ENCODE data around the gene HES3.
"Not testable (repeated sequence)": the region's sequence is repeated elsewhere in the genome, so short reads cannot be mapped to it uniquely, and the experiment has no call there.

Gene HES3

GRCh38 chr1:6209661-6210580 lies 34.1 kb upstream of the HES3 start:
- H3K9me3 Mint-ChIP-seq: no peaks in the 10 kb centered on the region
- peaks cover 15% of the 10 kb centered on the region for H3K4me1 Mint-ChIP-seq
- no peak overlapping the region for H3K27ac Mint-ChIP-seq

GRCh38 chr1:6210591-6211355 lies 33.2 kb upstream of the HES3 start:
- H3K36me3 Mint-ChIP-seq: no peaks in the 10 kb centered on the region
- no peaks in the 10 kb centered on the region for H3K9me3 Mint-ChIP-seq
- no peak overlapping the region for H3K4me3 Mint-ChIP-seq
- DNase-seq: no peak
- peaks cover 10% of the 10 kb centered on the region for H3K4me1 Mint-ChIP-seq
- no peak overlapping the region for H3K27ac Mint-ChIP-seq
- CTCF ChIA-PET: interaction anchor here (0.8 kb wide), 1 partner anchor 41 kb away, joined by 3 read pairs; no protein-coding TSS in a partner anchor
- H3K27me3 Mint-ChIP-seq: peaks cover 92% of the 10 kb centered on the region

More at GRCh38 chr1:6209661-6210580, 34.1 kb upstream of the HES3 start:
- DNase-seq: peak; percentile 37
- Mint-ChIP-seq H3K36me3 (no peaks in the 10 kb centered on the region), H3K4me3 (no peak overlapping the region), H3K27me3 (peaks cover 92% of the 10 kb centered on the region)
- CTCF ChIA-PET: interaction anchor here (0.8 kb wide), 1 partner anchor 42 kb away, joined by 3 read pairs; no protein-coding TSS in a partner anchor

DNA sequence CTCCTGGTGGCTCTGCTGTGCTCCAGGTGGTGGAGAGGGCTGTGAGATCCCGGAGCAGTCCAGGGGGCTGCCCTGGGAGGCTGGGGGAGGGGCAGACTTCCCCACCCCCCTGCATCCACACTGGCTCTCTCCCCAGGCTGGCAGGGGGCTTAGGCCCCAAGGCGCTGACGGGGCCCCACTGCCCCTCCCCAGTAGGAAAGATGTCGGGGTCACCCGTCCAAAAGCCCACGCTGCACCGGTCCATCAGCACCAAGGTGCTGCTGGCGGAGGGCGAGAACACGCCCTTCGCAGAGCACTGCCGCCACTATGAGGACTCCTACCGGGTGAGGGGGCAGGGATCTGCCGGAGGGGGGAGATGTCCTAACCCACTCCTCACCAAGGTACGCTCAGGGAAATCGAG lies 32.2 kb upstream of the HES3 start:
- no peak overlapping the region for H3K27ac Mint-ChIP-seq
- CTCF ChIA-PET: no interaction called here
- no peaks in the 10 kb centered on the region for H3K36me3 Mint-ChIP-seq
- H3K4me3 Mint-ChIP-seq: no peak overlapping the region
- peaks cover 86% of the 10 kb centered on the region for H3K27me3 Mint-ChIP-seq
- peaks cover 7% of the 10 kb centered on the region for H3K4me1 Mint-ChIP-seq
- no peak for DNase-seq
- H3K9me3 Mint-ChIP-seq: no peaks in the 10 kb centered on the region

DNA sequence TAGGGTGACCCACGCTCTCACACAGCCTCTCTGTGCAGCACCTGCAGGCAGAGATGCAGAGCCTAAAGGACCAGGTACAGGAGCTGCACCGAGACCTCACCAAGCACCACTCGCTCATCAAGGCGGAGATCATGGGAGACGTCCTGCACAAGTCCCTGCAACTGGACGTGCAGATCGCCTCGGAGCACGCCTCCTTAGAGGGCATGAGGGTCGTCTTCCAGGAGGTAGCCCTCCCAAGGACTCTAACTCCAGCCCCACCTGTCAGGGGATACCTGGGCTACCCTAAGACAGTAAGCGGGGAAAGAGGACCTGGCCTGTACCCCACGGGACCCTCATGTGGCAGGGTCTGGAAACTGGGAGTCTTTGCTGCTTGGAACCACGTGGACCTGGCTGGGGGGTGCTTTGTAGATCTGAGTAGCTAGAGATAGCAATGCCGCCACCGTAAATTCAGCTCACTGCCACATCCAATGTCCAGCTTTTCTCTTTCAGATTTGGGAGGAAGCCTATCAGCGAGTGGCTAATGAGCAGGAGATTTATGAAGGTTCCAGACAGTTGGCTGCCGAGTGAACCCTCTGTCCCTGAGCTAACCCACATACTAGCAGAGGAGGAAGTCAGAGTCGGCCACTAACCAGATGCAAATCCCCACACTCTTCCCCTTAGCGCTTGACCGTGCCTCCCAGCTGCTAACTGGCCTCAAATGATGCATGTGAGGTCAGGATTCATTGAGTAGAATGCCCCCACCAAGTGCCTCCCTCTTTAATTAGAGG lies 31.6 kb upstream of the HES3 start:
- Mint-ChIP-seq H3K36me3 (no peaks in the 10 kb centered on the region), H3K4me3 (no peak overlapping the region), H3K27me3 (peaks cover 85% of the 10 kb centered on the region), H3K9me3 (no peaks in the 10 kb centered on the region), H3K4me1 (peaks cover 5% of the 10 kb centered on the region), H3K27ac (no peak overlapping the region)
- no peak for DNase-seq
- CTCF ChIA-PET: interaction anchor here (0.9 kb wide), 1 partner anchor 178 kb away, joined by 3 read pairs; no protein-coding TSS in a partner anchor

DNA sequence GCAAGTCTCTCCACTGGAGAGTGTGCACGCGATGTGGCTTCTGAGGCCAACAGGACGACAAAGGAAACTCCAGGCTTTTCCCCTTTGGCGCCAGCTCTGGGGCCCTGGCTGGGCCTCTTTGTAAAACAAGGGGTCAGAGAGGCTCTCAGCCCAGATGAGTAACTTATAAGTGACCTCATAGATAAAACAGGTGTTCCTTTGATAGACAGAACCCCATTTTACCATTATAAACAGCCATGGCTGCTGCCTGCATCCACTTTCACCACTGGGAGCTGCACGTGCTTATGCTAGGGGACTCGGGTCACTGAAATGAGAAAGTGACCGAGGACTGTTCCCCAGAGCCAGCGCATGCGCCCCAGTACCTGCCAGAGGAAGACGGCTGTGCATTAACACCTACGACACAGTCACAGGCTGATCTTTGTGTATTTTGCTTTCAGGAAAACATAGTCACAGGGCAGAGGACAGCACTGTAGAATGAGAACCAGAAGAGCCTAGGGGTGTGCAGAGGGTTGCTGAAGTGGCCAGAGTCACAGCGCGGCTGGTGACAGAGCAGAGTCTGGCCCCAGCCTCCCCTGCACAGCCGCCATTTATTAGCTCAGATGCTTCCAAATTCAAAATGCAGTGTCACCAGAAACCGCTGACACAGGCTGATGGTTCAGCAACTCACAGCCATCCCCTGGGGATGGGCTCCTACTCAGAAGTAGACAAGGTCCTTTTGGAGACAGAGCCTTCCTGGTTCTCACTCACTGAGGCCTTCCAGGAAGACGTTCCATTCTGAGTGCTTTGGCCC lies 25.4 kb upstream of the HES3 start:
- Mint-ChIP-seq H3K27me3 (peaks cover 28% of the 10 kb centered on the region), H3K27ac (no peak overlapping the region), H3K4me3 (no peak overlapping the region), H3K9me3 (no peaks in the 10 kb centered on the region), H3K4me1 (no peaks in the 10 kb centered on the region), H3K36me3 (peaks cover 17% of the 10 kb centered on the region)
- CTCF ChIA-PET: interaction anchor here (1.6 to 2.2 kb wide), 3 partner anchors 13 to 20 kb away, joined by 5 to 6 read pairs (median 6); partner anchors contain the start of gene RNF207
- no peak for DNase-seq

- H3K4me1 Mint-ChIP-seq, DNase-seq: not testable (repeated sequence)
- CTCF ChIA-PET: interaction anchor here (1.0 to 2.2 kb wide), 3 partner anchors 11 to 15 kb away, joined by 3 to 6 read pairs (median 3); no protein-coding TSS in a partner anchor
These were observed 24.3 kb upstream of the HES3 start for GRCh38 chr1:6219641-6220040.

DNA sequence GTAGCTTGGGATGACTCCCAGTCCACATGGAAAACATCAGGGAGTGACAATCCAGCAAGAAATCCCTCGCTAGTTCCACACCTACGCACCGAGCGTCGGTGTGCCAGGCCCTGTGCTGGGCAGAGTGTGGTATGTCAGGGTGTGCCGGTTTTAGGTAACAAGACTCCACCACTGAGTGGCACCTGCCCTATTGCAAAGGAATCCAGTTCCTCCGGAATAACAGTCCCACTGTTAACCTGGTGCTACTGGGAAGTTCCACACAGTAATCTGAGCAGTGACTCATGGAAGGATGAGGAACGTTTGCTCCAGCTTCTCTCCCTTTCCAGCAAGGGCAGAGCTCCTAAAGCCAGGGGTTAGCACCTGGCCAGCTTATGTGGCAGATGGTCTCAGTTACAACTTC lies 23.7 kb upstream of the HES3 start:
- Mint-ChIP-seq H3K9me3 (no peaks in the 10 kb centered on the region), H3K27ac (no peak overlapping the region), H3K4me1 (no peaks in the 10 kb centered on the region), H3K27me3 (peaks cover 19% of the 10 kb centered on the region), H3K4me3 (no peak overlapping the region), H3K36me3 (peaks cover 32% of the 10 kb centered on the region)
- CTCF ChIA-PET: interaction anchor here (1.0 to 2.2 kb wide), 3 partner anchors 12 to 15 kb away, joined by 3 to 6 read pairs (median 3); no protein-coding TSS in a partner anchor
- DNase-seq: no peak

More at GRCh38 chr1:6219641-6220040, 24.3 kb upstream of the HES3 start:
- not testable (repeated sequence) for H3K9me3 Mint-ChIP-seq, H3K4me3 Mint-ChIP-seq, H3K27ac Mint-ChIP-seq
- peaks cover 25% of the 10 kb centered on the region for H3K27me3 Mint-ChIP-seq
- peaks cover 26% of the 10 kb centered on the region for H3K36me3 Mint-ChIP-seq

- no peak overlapping the region for H3K27ac Mint-ChIP-seq
- H3K36me3 Mint-ChIP-seq: peaks cover 41% of the 10 kb centered on the region
- H3K4me3 Mint-ChIP-seq: no peak overlapping the region
- peaks cover 10% of the 10 kb centered on the region for H3K27me3 Mint-ChIP-seq
- no peaks in the 10 kb centered on the region for H3K9me3 Mint-ChIP-seq
- no peaks in the 10 kb centered on the region for H3K4me1 Mint-ChIP-seq
- DNase-seq: no peak
- CTCF ChIA-PET: interaction anchor here (1.0 to 1.5 kb wide), 2 partner anchors 16 kb away, joined by 3 read pairs; no protein-coding TSS in a partner anchor
These were observed 22.7 kb upstream of the HES3 start for GRCh38 chr1:6221210-6221784.

- DNase-seq: no peak
- Mint-ChIP-seq H3K4me1 (no peaks in the 10 kb centered on the region), H3K9me3 (no peaks in the 10 kb centered on the region), H3K36me3 (peaks cover 49% of the 10 kb centered on the region), H3K27me3 (peaks cover 5% of the 10 kb centered on the region), H3K27ac (no peak overlapping the region), H3K4me3 (no peak overlapping the region)
- CTCF ChIA-PET: interaction anchor here (1.0 to 1.5 kb wide), 2 partner anchors 9 to 15 kb away, joined by 3 read pairs; no protein-coding TSS in a partner anchor
These were observed 21.3 kb upstream of the HES3 start for GRCh38 chr1:6222636-6223035.

DNA sequence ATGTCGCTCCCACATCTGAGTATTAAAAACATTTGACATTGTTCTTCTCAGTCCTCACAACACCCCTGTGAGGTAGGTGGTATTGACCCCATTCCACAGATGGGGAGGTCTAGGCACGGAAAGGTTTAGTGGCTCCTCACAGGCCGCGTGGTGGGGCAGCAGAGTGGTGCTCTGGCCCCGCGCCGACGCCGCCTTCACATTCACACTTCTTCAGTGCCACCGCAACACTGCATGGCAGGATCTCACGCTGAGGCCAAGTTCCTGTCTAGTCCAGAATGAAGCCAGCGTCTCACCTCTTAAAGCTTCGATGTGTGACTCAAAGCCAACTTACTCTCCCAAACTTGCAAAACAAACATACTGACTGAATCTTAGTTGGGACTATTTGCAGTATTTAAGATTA lies 20.4 kb upstream of the HES3 start:
- DNase-seq: no peak
- H3K4me1 Mint-ChIP-seq: no peaks in the 10 kb centered on the region
- no peaks in the 10 kb centered on the region for H3K27me3 Mint-ChIP-seq
- CTCF ChIA-PET: interaction anchor here (1.0 to 1.1 kb wide), 2 partner anchors 10 to 23 kb away, joined by 3 read pairs; no protein-coding TSS in a partner anchor
- H3K27ac Mint-ChIP-seq: no peak overlapping the region
- no peak overlapping the region for H3K4me3 Mint-ChIP-seq
- H3K9me3 Mint-ChIP-seq: no peaks in the 10 kb centered on the region
- peaks cover 49% of the 10 kb centered on the region for H3K36me3 Mint-ChIP-seq

DNA sequence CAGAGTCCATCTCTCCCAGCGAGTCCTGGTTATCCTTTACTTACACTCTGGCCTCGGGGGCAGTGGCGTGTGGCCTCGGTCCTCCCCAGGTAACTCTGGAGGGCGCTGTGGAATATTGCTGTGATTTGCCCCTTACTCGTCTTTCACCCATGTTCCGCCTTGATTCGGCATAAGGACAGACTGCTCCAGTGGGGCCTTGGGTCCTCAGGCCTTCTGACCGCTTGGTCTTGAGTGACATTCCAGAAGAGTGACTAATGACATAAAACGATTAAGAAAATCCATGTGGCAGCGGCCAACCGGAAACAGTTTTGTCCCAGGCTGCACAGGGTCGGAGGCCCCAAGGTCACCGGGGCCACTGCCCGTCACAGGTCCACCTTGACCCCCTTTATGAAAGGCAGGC lies 19.3 kb upstream of the HES3 start:
- H3K27me3 Mint-ChIP-seq: no peaks in the 10 kb centered on the region
- CTCF ChIA-PET: no interaction called here
- H3K4me1 Mint-ChIP-seq: no peaks in the 10 kb centered on the region
- no peak overlapping the region for H3K4me3 Mint-ChIP-seq
- no peaks in the 10 kb centered on the region for H3K9me3 Mint-ChIP-seq
- H3K27ac Mint-ChIP-seq: no peak overlapping the region
- no peak for DNase-seq
- H3K36me3 Mint-ChIP-seq: peaks cover 50% of the 10 kb centered on the region

- no peak for DNase-seq
- Mint-ChIP-seq H3K4me1 (no peaks in the 10 kb centered on the region), H3K27ac (no peak overlapping the region), H3K36me3 (peaks cover 46% of the 10 kb centered on the region), H3K9me3 (no peaks in the 10 kb centered on the region), H3K27me3 (no peaks in the 10 kb centered on the region), H3K4me3 (no peak overlapping the region)
- CTCF ChIA-PET: interaction anchor here (1.4 kb wide), 1 partner anchor 18 kb away, joined by 6 read pairs; no protein-coding TSS in a partner anchor
These were observed 18.3 kb upstream of the HES3 start for GRCh38 chr1:6225651-6226050.

- DNase-seq: no peak
- H3K9me3 Mint-ChIP-seq: no peaks in the 10 kb centered on the region
- H3K36me3 Mint-ChIP-seq: peaks cover 23% of the 10 kb centered on the region
- peaks cover 9% of the 10 kb centered on the region for H3K27me3 Mint-ChIP-seq
- H3K4me1 Mint-ChIP-seq: peaks cover 30% of the 10 kb centered on the region
- H3K27ac Mint-ChIP-seq: no peak overlapping the region
- H3K4me3 Mint-ChIP-seq: peak overlapping the region; percentile 91
- CTCF ChIA-PET: no interaction called here
These were observed 10.6 kb upstream of the HES3 start for GRCh38 chr1:6233376-6233775.

Measured in activated naive CD4-positive, alpha-beta T cell treated with anti-CD3 and anti-CD28 coated beads, Interleukin-2, amount 10 ng/mL, durations not matched to agents 7 days and 5 days (primary cell).